NCI-H524 treated with DMSO at 0.1 percent for 48 hours (cell line): ENCODE results near the gene SNTA1.
"Not testable (repeated sequence)": the region's sequence is repeated elsewhere in the genome, so short reads cannot be mapped to it uniquely, and the experiment has no call there.

Experiments
- DNase-seq: peaks from one replicate; lab custom pipeline; 2025; lab: John Stamatoyannopoulos, UW

Gene SNTA1

GRCh38 chr20:33465481-33466302 lies 22.1 kb upstream of the SNTA1 start:
- peak; percentile 99 for DNase-seq

GRCh38 chr20:33464759-33465158 lies 21.2 kb upstream of the SNTA1 start:
- DNase-seq = not testable (repeated sequence)

- no peak for DNase-seq
Observed at GRCh38 chr20:33463332-33464101, 20.0 kb upstream of the SNTA1 start.

GRCh38 chr20:33460711-33461110 lies 17.1 kb upstream of the SNTA1 start:
- no peak for DNase-seq

- no peak for DNase-seq
Observed at GRCh38 chr20:33459599-33459998, 16.0 kb upstream of the SNTA1 start.

GRCh38 chr20:33456916-33457642 lies 13.5 kb upstream of the SNTA1 start:
- DNase-seq = peak; percentile 64

- DNase-seq = no peak
Observed at GRCh38 chr20:33450867-33451266, 7.3 kb upstream of the SNTA1 start.

GRCh38 chr20:33445881-33446625 lies 2.5 kb upstream of the SNTA1 start:
- no peak for DNase-seq

GRCh38 chr20:33444797-33445560 lies 1.4 kb upstream of the SNTA1 start:
- DNase-seq = no peak

- no peak for DNase-seq
Observed at GRCh38 chr20:33443006-33443511, 504 bp downstream of the SNTA1 start.

- no peak for DNase-seq
Observed at GRCh38 chr20:33442136-33443005, 1.2 kb downstream of the SNTA1 start.

GRCh38 chr20:33441142-33441955 lies 2.2 kb downstream of the SNTA1 start:
- DNase-seq = no peak

GRCh38 chr20:33440562-33440961 lies 3.0 kb downstream of the SNTA1 start:
- not testable (repeated sequence) for DNase-seq

- DNase-seq = no peak
Observed at GRCh38 chr20:33438481-33438880, 5.1 kb downstream of the SNTA1 start.

GRCh38 chr20:33437141-33437911 lies 6.2 kb downstream of the SNTA1 start:
- DNase-seq = no peak

- DNase-seq = no peak
Observed at GRCh38 chr20:33434434-33434833, 9.1 kb downstream of the SNTA1 start.

GRCh38 chr20:33433465-33434234 lies 9.9 kb downstream of the SNTA1 start:
- no peak for DNase-seq
